OCI-LY3 (cell line): ENCODE data around the gene GATA2.

Experiments used
- EZH2phosphoT487 ChIP-seq: fragments of 200-600 bp; shearing (Covaris generic); IDR thresholded peaks from 2 replicates; pipeline ENCODE4 v1.6.1; 2018; ENCODE audit warnings: antibody characterized with exemption, mixed run types, low read depth
- TF ChIP-seq, protein P1 (sequence below): fragments of 200-600, 300-600 bp; sonication (generic); IDR thresholded peaks from 2 replicates; pipeline ENCODE4 v1.5.1; 2014; ENCODE audit warnings: antibody characterized with exemption, low read length, low read depth

DNA sequence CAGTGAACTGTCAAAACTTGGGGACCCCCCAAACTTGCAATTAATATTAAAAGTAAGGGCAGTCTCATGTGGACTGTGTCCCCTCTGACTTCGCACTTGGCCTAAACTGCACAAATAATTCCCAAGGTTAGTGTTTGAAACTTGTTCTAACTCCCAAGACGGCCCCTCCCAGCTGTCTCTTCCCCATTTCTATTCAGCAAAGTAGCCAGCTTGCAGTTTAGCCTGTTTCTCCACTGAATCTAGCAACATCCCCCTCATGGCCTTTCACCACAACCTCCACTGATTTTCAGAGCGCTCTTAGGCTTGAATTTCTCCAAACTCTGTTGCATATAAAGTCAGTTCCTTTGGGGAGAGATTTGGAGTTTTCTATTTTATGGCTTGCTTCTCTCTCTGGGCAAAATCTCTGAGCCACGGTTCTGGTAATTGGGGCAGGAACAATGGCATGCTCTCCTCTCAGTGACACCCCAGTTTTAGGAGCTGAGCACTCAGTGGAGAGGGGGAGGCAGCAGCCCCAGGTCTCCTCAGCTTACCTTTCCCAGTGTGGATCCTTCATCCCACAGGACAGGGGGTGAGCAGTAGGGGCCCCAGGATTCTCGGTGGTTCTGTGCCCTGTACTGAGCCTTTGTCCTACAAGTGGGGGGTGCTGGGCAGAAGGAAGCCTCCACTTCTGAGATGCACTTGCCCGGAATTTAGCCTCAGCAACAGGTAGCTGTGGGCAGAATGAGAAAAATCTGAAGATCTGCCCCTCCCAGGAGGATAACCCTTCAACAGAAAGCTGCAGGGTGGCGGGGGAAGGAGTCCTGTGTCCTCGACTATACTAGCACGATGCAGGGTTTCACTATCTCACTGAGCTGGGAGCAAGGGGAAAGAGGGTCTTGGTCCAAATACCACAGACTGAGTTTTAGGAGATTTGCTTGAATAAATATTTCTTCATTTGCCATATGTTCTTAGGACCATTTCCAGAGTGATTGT lies 39.3 kb upstream of the GATA2 start:
- TF ChIP-seq, protein P1, sequence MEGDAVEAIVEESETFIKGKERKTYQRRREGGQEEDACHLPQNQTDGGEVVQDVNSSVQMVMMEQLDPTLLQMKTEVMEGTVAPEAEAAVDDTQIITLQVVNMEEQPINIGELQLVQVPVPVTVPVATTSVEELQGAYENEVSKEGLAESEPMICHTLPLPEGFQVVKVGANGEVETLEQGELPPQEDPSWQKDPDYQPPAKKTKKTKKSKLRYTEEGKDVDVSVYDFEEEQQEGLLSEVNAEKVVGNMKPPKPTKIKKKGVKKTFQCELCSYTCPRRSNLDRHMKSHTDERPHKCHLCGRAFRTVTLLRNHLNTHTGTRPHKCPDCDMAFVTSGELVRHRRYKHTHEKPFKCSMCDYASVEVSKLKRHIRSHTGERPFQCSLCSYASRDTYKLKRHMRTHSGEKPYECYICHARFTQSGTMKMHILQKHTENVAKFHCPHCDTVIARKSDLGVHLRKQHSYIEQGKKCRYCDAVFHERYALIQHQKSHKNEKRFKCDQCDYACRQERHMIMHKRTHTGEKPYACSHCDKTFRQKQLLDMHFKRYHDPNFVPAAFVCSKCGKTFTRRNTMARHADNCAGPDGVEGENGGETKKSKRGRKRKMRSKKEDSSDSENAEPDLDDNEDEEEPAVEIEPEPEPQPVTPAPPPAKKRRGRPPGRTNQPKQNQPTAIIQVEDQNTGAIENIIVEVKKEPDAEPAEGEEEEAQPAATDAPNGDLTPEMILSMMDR, result no peak
- TF ChIP-seq EZH2phosphoT487, result no peak
